HG02884 (cell line): ENCODE measurements around the gene NACA2.
"Not testable (repeated sequence)": the region's sequence is repeated elsewhere in the genome, so short reads cannot be mapped to it uniquely, and the experiment has no call there.

Experiments
- ATAC-seq: cut with Tn5 transposase; IDR thresholded peaks from one replicate; pipeline ENCODE4 v1.9.1; 2021; ENCODE audit warnings: mild to moderate bottlenecking, moderate library complexity; ENCODE audit not compliant: unreplicated experiment

The NACA2 gene

DNA sequence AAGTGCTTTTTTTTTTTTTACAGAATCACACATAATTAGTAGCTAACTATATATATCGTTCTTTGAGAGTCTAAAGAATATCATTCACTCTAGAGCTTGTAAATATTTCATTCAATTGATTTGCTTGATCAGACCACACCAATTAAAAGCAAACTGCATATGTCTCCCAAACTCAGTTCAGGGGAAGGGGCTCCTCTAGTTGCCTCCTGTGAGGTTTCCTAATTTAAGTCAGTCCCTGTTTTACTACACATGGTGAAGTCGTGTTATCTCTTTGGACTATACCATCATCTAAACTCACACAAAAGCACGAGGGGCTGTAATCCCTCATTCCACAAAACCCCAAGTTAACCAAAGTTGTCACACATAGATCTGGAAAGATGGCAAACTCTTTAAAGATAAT lies 11.7 kb downstream of the NACA2 start:
- ATAC-seq, result no peak

DNA sequence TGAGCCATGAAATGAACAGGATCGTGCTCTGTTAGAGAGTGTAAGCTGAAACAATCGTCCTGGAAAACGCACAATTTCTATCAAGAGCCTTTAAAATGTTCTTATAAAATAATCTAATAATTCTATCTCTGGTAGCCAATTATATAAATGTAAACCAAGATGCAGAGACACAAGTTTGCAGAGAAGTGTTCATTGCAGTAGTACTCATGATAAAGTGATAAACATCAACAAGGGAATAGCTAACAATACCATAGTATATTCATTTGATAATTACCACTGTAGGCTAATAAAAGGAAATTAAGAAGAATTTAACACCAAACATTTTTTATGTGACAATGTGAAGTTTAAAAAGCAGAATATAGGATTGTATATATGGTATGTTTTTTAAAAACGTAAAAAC lies 12.4 kb downstream of the NACA2 start:
- ATAC-seq, result no peak

DNA sequence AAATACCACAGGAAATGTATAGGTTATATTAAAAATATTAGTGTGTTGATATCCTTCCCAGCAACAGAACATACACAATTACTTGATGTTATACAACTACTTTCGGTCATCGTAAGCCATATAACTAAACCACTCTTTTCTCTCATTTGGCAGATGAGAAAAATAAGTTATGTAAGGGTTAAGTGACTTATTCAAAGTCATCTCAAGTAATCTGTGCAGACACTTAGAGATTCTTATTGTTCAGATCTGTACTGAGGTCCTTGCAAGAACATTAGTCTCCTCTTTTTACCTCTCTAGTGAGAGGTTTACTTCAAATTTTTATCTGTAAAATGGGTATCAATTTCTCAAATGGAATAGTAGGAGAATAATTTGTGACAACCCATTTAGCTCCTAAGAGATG lies 15.0 kb downstream of the NACA2 start:
- no peak for ATAC-seq

DNA sequence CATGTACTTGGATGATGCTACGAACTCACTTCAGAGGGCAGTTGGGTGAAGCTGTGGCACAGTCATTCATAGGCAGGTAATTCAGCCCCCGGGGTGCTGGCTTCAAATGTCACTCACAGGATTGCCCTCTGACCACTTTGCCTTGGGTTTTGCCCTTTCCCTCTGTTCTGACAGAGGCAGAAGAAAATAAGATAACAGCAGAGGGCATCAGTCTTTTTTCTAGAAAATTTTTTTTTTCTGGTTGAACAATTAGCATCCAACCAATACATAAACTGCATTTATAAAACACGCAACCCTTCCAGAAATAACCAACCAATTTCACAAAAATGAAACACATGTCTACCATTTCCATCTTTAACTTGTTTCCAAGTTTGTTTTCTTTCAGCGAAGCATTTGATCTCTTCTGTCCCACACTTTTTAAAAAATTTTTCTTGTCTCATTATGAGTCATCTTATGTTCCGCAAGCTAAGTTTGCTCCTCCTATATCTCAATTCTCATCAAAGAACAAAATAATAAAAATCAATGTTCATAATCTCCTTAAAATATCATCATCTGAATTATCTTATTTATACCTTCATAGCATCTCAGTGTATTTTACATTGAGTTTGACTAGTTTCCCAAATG lies 15.6 kb downstream of the NACA2 start:
- ATAC-seq, result no peak

DNA sequence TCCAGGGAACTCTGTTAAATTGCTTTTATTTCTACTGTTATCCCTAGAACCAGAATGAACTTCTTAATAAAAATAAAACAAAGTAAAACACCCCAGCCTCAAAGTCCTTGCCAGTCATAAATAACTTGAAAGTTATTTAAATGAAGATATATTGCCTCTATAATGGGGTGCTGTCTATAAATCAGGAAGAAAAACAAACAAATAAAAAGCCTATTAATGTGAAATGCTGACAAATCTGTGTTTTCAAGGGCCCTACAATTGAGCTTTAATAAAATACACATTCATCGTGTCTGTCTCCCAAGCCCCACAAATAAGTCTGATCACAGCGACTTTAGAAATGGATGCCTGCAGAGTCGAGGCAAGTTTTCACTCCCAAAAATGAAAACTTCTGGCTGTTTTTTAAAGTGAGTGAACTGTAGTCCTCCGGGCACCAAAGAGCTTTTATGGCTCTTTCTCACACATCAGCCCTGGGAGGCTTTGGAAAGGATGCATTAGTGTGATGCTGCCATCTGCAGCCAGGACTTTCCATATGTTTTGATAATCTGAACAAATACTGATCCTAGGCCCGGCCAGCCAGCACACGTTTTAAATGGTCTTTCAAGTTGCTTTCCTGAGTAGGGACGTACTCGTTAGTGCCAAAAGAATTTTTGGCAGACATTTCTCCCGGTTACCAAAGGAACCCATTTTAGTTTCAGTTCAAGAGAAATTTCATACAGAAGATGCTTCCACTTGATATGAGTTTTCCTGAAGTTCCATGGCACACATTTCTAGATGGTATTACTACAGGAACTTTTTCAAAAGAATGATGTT lies 16.3 kb downstream of the NACA2 start:
- no peak for ATAC-seq

DNA sequence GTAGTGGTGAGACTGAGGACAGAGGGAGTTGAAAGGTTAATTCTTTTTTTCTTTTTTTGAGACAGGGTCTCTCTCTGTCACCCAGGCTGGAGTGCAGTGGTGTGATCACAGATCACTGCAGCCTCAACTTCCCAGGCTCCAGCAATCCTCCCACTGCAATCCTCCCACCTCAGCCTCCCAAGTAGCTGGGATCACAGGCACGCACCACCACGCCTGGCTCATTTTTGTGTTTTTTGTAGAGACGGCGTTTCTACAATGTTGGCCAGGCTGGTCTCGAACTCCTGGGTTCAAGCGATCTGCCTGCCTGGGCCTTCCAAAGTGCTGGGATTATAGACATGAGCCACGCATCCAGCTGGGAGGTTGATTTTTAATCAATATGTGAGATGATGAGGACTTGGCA lies 18.5 kb downstream of the NACA2 start:
- not testable (repeated sequence) for ATAC-seq

DNA sequence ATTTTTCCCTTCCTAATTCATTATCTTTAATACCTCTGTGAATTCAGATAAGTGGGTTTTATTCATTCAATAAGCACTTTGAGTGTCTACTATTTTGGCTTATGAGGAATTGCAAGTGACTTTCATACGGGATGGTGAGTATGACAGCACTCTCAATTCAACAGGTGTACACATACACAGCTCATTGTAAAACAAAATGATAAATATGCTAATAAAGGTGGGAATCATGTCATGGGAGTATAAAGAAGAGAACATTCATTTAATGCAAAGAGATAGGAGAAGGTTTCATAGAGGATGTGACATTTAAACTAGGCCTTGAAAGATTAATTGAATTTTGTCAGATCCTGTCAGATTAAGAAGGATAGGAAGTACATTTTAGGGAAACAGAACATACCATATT lies 19.4 kb downstream of the NACA2 start:
- ATAC-seq, result no peak

DNA sequence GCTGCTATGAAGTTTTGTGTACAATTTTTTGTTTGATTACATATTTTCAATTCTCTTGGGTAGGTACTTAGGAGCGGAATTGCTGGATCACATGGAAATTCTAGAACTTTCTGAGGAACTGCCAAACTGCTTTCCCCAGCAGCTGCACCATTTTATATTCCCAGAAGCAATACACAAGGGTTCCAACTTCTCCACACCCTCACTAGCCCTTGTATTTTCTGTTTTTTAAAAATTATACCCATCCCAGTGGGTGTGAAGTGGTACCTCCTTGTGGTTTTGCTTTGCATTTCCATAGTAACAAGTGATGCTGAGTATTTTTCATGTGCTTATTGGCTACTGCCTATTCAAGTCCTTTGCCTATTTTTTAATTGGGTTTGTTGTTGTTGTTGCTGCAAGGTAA lies 20.9 kb downstream of the NACA2 start:
- no peak for ATAC-seq

DNA sequence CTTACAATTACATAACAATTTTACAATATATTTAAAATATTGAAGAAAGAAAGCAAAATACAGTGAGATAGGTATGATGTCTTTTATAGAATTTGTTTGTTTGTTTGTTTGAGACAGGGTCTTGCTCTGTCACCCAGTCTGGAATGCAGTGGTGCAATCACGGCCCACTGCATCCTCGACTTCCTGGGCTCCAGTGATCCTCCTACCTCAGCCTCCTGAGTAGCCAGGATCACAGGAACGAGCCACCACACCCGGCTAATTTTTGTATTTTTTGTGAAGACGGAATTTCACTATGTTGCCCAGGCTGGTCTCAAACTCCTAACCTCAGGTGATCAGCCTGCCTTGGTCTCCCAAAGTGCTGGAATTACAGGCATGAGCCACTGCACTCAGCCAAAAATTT lies 21.5 kb downstream of the NACA2 start:
- ATAC-seq, result not testable (repeated sequence)

DNA sequence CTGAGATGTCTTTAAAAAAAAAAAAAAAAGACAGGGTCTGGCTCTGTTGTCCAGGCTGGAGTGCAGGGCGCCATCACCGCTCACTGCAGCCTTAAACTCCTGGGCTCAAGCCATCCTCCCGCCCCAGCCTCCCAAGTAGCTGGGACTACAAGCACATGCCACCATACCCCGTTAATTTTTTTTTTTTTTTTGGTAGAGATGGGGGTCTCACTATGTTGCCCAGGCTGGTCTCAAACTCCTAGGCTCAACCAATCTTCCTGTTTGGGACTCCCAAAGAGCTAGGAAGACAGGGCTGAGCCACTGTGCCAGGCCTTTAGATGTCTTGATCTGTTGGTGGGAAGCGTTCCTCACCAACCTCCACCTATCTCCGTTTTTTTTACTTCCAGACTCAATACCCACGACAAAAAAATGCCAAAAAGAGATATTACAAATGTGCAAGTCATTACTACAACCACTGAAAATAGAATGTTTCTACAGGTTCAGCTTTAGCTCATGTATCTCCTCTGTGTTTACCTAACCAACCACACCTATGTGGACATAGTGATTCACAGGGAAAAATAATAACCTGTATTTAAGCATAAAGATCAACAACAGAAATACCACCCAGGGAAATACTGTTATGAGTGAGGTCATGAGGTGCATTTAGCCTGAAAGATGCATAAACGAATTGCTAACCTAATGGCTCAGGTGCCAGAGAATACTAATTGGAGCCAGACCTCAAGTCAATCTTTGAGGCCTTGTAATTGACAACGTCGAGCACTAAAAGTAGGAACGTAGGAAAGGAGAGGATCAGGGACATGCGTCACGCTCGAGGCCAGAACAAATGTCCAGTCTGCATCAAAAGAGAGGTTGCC lies 22.6 kb downstream of the NACA2 start:
- no peak for ATAC-seq

DNA sequence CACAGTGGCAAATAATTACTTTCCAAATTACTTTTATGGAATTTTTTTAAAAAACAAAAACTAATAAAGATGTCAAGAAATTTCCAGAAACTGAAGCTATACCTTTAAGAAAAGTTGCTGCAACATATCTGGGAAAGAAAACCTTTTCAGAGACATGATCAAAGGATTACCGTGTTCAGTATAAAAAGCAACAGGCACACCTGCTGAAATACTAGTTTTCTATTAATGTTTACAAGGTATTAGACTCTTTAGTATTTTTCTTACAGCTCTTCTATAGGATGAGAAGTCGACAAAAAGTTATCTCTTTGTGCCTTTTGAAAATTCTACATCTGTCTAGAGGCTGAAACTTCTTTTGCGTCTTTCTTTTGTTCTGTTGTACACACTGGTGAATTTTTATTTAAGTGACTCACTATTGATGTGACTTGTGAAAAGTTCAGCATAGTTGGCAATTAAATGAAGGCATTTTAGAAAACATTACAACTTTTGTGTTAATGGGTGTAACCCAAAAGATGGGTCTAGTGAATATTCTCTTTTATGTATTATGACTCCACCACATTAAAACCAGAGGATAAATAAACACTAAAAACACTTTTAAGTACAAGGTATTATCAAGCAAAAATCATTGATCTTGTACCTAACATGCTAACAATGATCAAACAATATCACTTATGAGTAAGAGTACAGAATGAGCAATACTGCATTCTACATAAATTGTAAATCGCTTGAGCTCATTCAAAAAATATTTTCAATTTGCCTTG lies 23.8 kb downstream of the NACA2 start:
- ATAC-seq, result no peak

DNA sequence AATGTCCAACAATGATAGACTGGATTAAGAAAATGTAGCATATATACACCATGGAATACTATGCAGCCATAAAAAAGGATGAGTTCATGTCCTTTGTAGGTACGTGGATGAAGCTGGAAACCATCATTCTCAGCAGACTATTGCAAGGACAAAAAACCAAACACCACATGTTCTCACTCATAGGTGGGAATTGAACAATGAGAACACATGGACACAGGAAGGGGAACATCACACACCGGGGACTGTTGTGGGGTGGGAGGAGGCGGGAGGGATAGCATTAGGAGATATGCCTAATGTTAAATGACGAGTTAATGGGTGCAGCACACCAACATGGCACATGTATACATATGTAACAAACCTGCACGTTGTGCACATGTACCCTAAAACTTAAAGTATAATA lies 24.6 kb downstream of the NACA2 start:
- not testable (repeated sequence) for ATAC-seq

DNA sequence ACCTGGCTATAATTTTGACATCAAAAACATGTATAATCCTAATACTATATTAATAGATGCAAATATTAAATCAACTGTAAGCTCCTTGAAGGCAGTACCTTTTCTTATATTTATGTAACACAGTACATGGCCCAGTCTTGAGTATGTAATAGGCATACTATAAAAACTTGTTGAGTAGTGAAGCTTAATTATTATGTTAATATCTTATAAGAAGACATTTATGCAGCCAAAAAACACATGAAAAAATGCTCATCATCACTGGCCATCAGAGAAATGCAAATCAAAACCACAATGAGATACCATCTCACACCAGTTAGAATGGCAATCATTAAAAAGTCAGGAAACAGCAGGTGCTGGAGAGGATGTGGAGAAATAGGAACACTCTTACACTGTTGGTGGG lies 25.2 kb downstream of the NACA2 start:
- ATAC-seq, result not testable (repeated sequence)

DNA sequence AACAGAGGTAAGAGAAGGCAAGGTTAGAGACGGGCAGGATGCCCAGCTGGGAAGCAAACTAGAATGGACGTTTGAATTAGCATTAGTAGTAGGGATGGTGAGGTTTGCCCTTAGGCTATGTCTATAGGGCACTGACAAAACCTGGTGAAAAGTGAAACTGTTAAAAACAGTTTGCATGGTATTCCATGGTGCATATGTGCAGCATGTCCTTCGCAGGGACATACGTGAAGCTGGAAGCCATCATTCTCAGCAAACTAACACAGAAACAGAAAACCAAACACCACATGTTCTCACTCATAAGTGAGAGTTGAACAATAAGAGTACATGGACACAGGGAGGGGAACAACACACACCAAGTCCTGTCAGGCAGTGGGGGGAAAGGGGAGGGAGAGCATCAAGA lies 25.8 kb downstream of the NACA2 start:
- ATAC-seq, result no peak

DNA sequence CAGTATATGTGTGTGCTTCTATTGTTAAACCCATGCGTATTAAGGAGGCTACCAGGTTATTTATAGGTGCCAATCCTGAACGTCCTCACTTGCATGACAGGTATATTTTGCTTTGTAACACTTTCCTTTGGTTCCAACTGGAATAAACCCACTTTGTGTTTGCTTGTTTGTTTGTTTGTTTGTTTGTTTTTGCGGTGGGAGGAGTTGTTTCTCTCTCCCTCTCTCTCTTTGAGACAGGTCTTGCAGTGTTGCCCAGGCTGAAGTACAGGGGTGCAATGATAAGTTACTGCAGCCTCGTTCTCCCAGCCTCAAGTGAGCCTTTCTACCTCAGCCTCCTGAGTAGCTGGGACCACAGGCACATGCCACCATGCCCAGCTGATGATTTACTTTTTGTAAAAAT lies 28.7 kb downstream of the NACA2 start:
- no peak for ATAC-seq

DNA sequence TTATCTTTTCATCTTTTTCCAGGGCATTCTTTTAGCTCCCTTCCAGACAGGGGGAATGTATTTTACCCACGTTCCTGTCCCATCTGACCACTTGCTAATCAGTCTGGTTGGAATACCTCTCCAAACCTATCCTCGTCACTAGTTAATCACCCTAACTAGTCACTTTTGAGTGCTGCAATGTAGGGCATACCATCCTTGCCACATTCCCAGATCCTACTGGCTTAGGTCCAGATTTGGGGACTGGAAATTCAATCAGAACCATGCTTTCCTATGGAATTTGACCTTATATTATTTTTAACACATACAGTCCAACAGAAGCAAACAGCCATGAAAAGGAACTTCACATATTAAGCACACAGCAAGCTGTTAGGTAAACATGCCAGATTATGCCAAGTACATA lies 29.7 kb downstream of the NACA2 start:
- no peak for ATAC-seq

DNA sequence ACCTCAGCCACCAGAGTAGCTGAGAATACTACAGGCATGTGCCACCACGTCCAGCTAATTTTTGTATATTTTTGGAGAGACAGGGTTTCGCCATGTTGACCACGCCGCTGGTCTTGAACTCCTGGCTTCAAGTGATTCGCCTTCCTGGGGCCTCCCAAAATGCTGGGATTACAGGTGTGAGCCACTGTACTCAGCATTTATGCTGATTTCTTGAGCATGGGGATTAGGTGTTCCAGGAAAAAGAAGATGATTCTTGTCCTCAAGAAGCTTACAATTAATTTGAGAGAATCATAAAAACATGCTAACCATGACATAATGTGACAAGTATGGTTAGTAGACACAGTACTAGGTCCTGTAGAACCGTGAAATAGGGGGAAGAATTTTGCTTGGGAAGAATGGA lies 30.9 kb downstream of the NACA2 start:
- no peak for ATAC-seq

DNA sequence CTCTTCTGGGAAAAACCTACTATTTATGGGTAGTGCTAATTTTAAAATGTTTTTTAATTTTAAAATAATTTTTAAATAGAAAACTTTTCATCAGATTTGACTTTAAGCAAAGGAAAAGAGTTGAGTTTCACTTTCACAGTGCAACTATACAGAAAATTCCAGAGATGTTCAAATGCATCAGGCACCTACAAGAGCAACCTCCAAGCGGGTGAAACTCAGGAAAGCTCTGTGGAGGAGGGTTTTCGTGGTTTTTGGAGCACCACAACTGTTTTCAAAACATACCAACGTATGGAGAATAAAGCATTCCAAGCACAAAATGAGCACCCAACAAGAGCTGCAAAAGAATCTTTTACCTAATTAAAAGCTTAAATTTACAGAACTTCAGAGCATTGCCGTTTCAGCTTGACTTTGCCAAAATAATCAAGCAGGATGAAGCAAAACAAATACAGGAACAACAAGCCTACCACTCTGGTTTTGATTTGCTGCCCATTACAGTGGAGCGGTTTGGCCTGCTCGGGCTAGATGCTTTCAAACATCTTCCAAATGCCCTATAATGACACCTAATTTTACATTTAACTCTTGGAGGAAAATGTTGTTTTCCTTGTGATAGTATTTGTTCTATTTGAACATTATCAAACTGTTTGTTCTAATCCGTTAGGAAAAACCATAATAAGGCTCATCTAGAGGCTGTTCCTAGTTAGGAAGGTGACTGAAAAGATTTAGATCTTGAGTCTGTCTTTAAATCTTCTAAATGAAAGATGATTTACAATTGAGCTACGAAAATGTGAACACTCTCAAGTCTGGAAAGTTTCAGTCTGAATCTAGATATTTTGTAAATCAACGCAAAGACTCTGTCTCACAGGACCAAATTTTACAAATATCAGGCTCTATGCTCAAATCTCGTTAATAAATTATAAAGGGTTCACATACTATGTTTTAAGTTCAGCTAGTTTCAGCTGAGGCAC lies 34.5 kb downstream of the NACA2 start:
- ATAC-seq, result no peak

DNA sequence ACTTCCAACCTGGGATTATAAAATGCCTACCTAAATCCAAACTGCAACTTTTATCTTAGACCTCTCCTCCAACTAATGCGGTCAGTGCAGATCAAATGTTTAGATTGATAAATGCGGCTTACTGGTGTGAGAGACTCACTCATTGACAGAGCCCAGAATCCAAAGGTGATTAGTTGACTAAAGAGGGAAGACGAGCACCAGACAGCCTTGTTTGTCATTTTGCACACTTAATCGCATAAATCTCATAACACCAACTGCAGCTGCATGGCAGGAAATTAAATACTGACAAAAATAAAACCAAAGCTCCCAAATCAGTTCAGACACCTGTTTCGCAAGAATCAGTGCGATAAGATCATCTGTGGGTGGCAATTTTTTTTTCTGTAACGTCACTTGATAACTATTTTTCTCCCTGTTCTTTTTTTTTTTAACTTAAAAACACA lies 35.9 kb downstream of the NACA2 start:
- ATAC-seq, result no peak

DNA sequence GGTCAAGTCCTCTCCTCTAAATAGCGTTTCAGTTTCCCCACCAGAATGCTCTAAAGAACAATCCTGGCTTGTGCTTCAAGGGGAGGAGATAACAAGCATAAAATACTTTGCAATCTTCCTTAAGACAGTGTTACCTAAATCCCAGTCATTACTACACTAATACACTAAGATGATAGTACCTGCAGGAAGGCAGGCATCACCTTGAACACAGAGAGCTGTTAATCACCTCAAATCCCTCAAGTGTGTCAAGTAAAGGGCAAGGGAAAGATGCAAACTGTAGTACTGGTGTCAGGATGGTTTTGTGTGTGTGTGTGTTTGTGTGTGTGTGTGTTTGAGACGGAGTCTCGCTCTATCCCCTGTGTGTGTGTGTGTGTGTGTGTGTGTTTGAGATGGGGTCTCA lies 36.8 kb downstream of the NACA2 start:
- no peak for ATAC-seq
